K562 (cell line): Measurements from ENCODE around the gene EIF3J. TPM values are rescaled to one million over a fixed set of nuclear protein-coding genes. Genes with fewer than 3 reads are reported as not detected.

Experiments
- ATF6 ChIP-seq: sonication (generic); formaldehyde crosslinking; IDR thresholded peaks from 2 replicates; pipeline ENCODE4 v1.4.0; 2020; ENCODE audit warnings: mild to moderate bottlenecking, missing genetic modification reagents
- CAMTA2 ChIP-seq: fragments of 250-450 bp; sonication (Bioruptor Pico); conservative IDR thresholded peaks from 2 replicates; pipeline ENCODE4 v1.5.1; 2022
- CEBPZ ChIP-seq: fragments of 150-350 bp; IDR thresholded peaks from 2 replicates; pipeline ENCODE4 v1.6.1; 2014; ENCODE audit warnings: low read depth, mild to moderate bottlenecking, low read length, borderline replicate concordance
- ETS1 ChIP-seq: conservative IDR thresholded peaks from 2 replicates; pipeline ENCODE4 v1.6.1; 2011; ENCODE audit warnings: low read depth, mild to moderate bottlenecking, low read length; ENCODE audit not compliant: control insufficient read depth
- ETV6 ChIP-seq, 3 experiments: fragments of 150-350 bp in 1 of 3; sonication (generic) in 1 of 3; formaldehyde crosslinking in 1 of 3; IDR thresholded peaks; 2 replicates each; pipeline versions ENCODE4 v1.6.1 to v1.8.0; 2014 to 2022; ENCODE audit warnings: borderline replicate concordance in 2 of 3, low read depth in 2 of 3, antibody characterized with exemption in 1 of 3, low read length in 1 of 3, mild to moderate bottlenecking in 1 of 3, missing genetic modification reagents in 1 of 3
- JUNB ChIP-seq: fragments of 450-650 bp; formaldehyde crosslinking; conservative IDR thresholded peaks from 2 replicates; pipeline ENCODE4 v1.4.0; 2020; ENCODE audit warnings: mild to moderate bottlenecking
- KLF6 ChIP-seq: fragments of 250-450 bp; sonication (Bioruptor Pico); IDR thresholded peaks from 2 replicates; pipeline ENCODE4 v1.4.0; 2020; ENCODE audit warnings: mild to moderate bottlenecking, moderate library complexity, borderline replicate concordance
- NFYB ChIP-seq: IDR thresholded peaks from 2 replicates; pipeline ENCODE4 v1.6.1; 2011; ENCODE audit warnings: mild to moderate bottlenecking, moderate library complexity; ENCODE audit not compliant: insufficient read length; ENCODE audit errors: extremely low read depth
- SMC3 ChIP-seq: conservative IDR thresholded peaks from 2 replicates; pipeline ENCODE4 v1.6.1; 2011; ENCODE audit warnings: low read depth, low read length, improper control_type of control experiment; ENCODE audit not compliant: insufficient read depth
- SRF ChIP-seq, 2 experiments: fragments of 250-450, 450-650 bp in 1 of 2; sonication (Bioruptor Pico) in 1 of 2; sonication (generic) in 1 of 2; formaldehyde crosslinking; IDR thresholded peaks; 2 replicates each; pipeline versions ENCODE4 v1.5.0 to v1.5.1; 2020 to 2022; ENCODE audit warnings: mild to moderate bottlenecking in 1 of 2, missing genetic modification reagents in 1 of 2
- THRB ChIP-seq: fragments of 450-650 bp; formaldehyde crosslinking; conservative IDR thresholded peaks from 2 replicates; pipeline ENCODE4 v1.4.0; 2022; ENCODE audit warnings: mild to moderate bottlenecking, missing genetic modification characterization
- U2AF2 ChIP-seq: fragments of 200-400 bp; formaldehyde crosslinking; optimal IDR thresholded peaks from 2 replicates; pipeline ENCODE3; 2017; ENCODE audit warnings: low read depth, mild to moderate bottlenecking, low read length
- ZKSCAN1 ChIP-seq: fragments of 150-350 bp; IDR thresholded peaks from 2 replicates; pipeline ENCODE4 v1.6.1; 2016; ENCODE audit warnings: low read depth, low read length
- ZNF280A ChIP-seq: fragments of 450-650 bp; IDR thresholded peaks from 2 replicates; pipeline ENCODE4 v1.6.1; 2018; ENCODE audit warnings: mild to moderate bottlenecking, low read depth; ENCODE audit not compliant: partially characterized antibody
- ZNF354B ChIP-seq: fragments of 250-450 bp; sonication (Bioruptor Pico); IDR thresholded peaks from 2 replicates; pipeline ENCODE4 v1.4.0; 2020
- ZNF436 ChIP-seq: fragments of 250-450, 450-650 bp; sonication (Bioruptor Pico); formaldehyde crosslinking; IDR thresholded peaks from 2 replicates; pipeline ENCODE4 v1.7.0; 2020; ENCODE audit warnings: mild to moderate bottlenecking
- ZNF785 ChIP-seq: fragments of 250-450 bp; sonication (Bioruptor Pico); IDR thresholded peaks from 2 replicates; pipeline ENCODE4 v1.4.0; 2020; ENCODE audit warnings: mild to moderate bottlenecking
- polyA plus RNA-seq, 8 experiments: library from polyadenylated mRNA; depleted of rRNA in 4 of 8; stranded (reverse) in 5 of 8; unstranded in 3 of 8; fragments of >200 nt; fragmentation: Nextera tagmentation in 2 of 8; fragmentation: Illumina TruSeq in 1 of 8; extraction: Ambion mirVana in 2 of 8; extraction: Trizol in 1 of 8; gene quantifications; 2 replicates each; pipeline versions ENCODE4 v1.2.1 to v1.2.3, GENCODE V29; 2011 to 2014; ENCODE audit warnings: inconsistent platforms in 1 of 8, missing spikeins in 1 of 8
- total RNA-seq, 7 experiments: library from RNA; depleted of rRNA in 6 of 7; stranded (reverse); fragments of >200 nt in 6 of 7; fragmentation: Illumina TruSeq in 2 of 7; extraction: Trizol in 2 of 7; gene quantifications; 2 replicates each; pipeline versions ENCODE4 v1.2.1 to v1.2.3, GENCODE V29; 2011 to 2021; ENCODE audit warnings: low replicate concordance in 1 of 7

EIF3J gene
- total and polyA plus RNA-seq, 9 of the 15 experiments (the other 6 are each of a cell fraction or from before 2014, with no cell fraction given) = 44.2 to 217 (median 151) TPM

DNA sequence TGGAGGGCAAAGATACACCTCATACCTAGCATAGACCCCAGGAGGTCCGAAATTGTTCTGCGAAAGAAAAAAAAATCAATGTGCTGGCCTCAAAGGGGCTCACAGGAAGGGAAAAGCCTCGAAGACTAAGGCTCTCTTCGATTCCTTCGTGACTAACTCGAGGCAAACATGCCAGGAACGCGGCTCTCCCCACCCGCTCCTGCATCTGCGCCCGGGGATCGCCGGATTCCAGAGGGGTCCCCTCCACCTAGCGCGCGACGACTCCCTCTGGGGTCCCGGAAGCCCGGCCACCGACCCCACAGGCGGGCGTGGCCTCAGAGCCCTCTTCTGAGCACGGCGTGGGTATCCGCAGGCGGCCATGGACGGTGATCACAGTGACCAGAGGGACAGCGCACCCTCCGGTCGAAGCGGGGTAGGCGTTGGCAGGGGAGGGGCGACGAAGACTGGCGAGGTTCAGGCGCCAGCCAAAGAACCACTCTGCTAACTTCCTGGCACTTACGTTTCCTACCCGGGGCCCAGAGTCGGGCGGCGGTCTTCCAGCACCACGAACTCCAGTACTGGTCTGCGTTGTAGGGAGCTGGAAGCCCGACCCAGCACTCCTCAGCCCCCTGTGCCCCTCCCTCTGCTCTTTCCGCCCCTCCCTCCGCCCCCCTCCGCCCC, 515 bp upstream of the EIF3J start (continued):
- TF ChIP-seq ETS1 (no peak), ZNF354B (no peak), ATF6 (CRISPR knock-in tag) (0 out of 2 replicates have a peak, but pooled peaks have one; percentile 48), SMC3 (no peak), ZKSCAN1 (no peak), ZNF280A (no peak), CEBPZ (no peak), ZNF436 (CRISPR knock-in tag) (no peak), ETV6 (IDR thresholded peaks at IDR 0.05; ENCODE audit: borderline replicate concordance in 1 of 2, low read depth in 2 of 2, low read length in 1 of 2) (no peak), ETV6 (CRISPR knock-in tag; IDR thresholded peaks at IDR 0.05; ENCODE audit: borderline replicate concordance) (no peak), SRF (CRISPR knock-in tag; IDR thresholded peaks at IDR 0.05) (no peak; a peak in 1 of 4 replicates), JUNB (no peak; the same call in 1 of the 2 replicates), U2AF2 (no peak), NFYB (no peak), KLF6 (CRISPR knock-in tag) (no peak; the same call in 1 of the 2 replicates), CAMTA2 (no peak), ZNF785 (CRISPR knock-in tag) (no peak), THRB (CRISPR knock-in tag) (no peak)
